Spleen (tissue), 7 donors: Measurements from ENCODE around the gene IL21R.

Experiments used
- POLR2A ChIP-seq, 3 donors: fragments of 450-650 bp; IDR thresholded peaks; one replicate each; pipeline ENCODE4 v1.5.1; 2017; ENCODE audit warnings: antibody characterized with exemption in 3 of 3, mild to moderate bottlenecking in 1 of 3
- TF ChIP-seq, protein P1 (sequence below), 11 experiments: fragments of 200-600 bp in 7 of 11; fragments of 450-650 bp in 4 of 11; sonication (generic) in 4 of 11; IDR thresholded peaks in 8 of 11; conservative IDR thresholded peaks in 3 of 11; 1 replicate in 7 of 11; 2 replicates in 4 of 11; pipeline versions ENCODE4 v1.4.0 to v1.8.0; 2016 to 2021; ENCODE audit warnings: antibody characterized with exemption in 11 of 11, inconsistent platforms in 4 of 11, mild to moderate bottlenecking in 1 of 11
- donor health status: DM: no; HTN: no; CAD: no; lungs with moderate emphysema.
- donor health status: DM: no; HTN: no; CAD: no.
- donor health status: DM: no; HTN: no; CAD: no.

DNA sequence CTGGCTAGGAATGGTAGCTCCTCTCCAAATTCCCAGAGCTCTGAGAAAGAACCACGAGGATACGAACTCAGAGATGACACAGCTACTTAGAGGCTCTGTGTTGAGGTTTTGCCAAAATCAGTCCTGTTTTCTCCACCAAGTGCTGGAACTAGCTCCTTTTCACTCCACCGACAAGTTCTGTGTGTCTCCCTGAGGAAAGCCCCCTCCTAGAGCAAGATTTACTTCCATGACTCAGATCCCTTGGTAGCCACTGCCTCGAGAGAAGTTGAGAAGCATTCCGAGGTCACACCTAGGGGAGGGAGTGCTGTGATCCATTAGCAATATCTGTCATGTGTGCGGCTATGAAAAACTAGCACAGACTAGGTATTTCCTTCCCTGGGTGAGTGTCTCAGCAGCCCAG is 30.6 kb downstream of the IL21R start:
- TF ChIP-seq, protein P1, sequence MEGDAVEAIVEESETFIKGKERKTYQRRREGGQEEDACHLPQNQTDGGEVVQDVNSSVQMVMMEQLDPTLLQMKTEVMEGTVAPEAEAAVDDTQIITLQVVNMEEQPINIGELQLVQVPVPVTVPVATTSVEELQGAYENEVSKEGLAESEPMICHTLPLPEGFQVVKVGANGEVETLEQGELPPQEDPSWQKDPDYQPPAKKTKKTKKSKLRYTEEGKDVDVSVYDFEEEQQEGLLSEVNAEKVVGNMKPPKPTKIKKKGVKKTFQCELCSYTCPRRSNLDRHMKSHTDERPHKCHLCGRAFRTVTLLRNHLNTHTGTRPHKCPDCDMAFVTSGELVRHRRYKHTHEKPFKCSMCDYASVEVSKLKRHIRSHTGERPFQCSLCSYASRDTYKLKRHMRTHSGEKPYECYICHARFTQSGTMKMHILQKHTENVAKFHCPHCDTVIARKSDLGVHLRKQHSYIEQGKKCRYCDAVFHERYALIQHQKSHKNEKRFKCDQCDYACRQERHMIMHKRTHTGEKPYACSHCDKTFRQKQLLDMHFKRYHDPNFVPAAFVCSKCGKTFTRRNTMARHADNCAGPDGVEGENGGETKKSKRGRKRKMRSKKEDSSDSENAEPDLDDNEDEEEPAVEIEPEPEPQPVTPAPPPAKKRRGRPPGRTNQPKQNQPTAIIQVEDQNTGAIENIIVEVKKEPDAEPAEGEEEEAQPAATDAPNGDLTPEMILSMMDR (IDR thresholded peaks at IDR 0.05 in 8 of 11, conservative IDR thresholded peaks at IDR 0.05 in 3 of 11): no peak
- TF ChIP-seq POLR2A (IDR thresholded peaks at IDR 0.05): no peak
